Parathyroid adenoma (tissue), 2 donors: ENCODE data around the gene PTTG1.

Experiments
- H2AFZ ChIP-seq: fragments of 300-600 bp; sonication (generic); one replicate; pipeline ENCODE4 v1.7.0; 2017; ENCODE audit warnings: antibody characterized with exemption, mild to moderate bottlenecking
- H3K27ac ChIP-seq: fragments of 300-600 bp; sonication (generic); one replicate; pipeline ENCODE4 v1.7.0; 2017
- H3K27me3 ChIP-seq: fragments of 300-600 bp; sonication (generic); one replicate; pipeline ENCODE4 v1.7.0; 2017; ENCODE audit warnings: low read length; ENCODE audit not compliant: control insufficient read depth, insufficient read depth
- H3K36me3 ChIP-seq: fragments of 300-600 bp; sonication (generic); one replicate; pipeline ENCODE4 v1.7.0; 2017; ENCODE audit warnings: low read length; ENCODE audit not compliant: control insufficient read depth, insufficient read depth
- H3K4me1 ChIP-seq: fragments of 300-600 bp; sonication (generic); one replicate; pipeline ENCODE4 v1.7.0; 2017; ENCODE audit warnings: control low read depth
- H3K4me2 ChIP-seq: fragments of 300-600 bp; sonication (generic); one replicate; pipeline ENCODE4 v1.7.0; 2017; ENCODE audit warnings: low read length
- H3K4me3 ChIP-seq: fragments of 300-600 bp; sonication (generic); one replicate; pipeline ENCODE4 v1.7.0; 2017; ENCODE audit warnings: low read depth, low read length
- H3K79me2 ChIP-seq: fragments of 300-600 bp; sonication (generic); one replicate; pipeline ENCODE4 v1.7.0; 2017; ENCODE audit warnings: control low read depth
- H3K9ac ChIP-seq: fragments of 300-600 bp; sonication (generic); one replicate; pipeline ENCODE4 v1.7.0; 2017; ENCODE audit warnings: mild to moderate bottlenecking
- H3K9me3 ChIP-seq: fragments of 300-600 bp; sonication (generic); one replicate; pipeline ENCODE4 v1.7.0; 2017; ENCODE audit warnings: low read length; ENCODE audit not compliant: control insufficient read depth
- TF ChIP-seq, protein P1 (sequence below): fragments of 300-600 bp; sonication (generic); IDR thresholded peaks from one replicate; pipeline ENCODE4 v1.7.0; 2017; ENCODE audit warnings: antibody characterized with exemption, mild to moderate bottlenecking
- donor health status: primary hyperparathyroidism.

PTTG1 gene

GRCh38 chr5:160460377-160461049 lies 38.9 kb downstream of the PTTG1 start:
- Histone ChIP-seq H3K27me3 (no peaks in the 10 kb centered on the region), H3K9ac (no peak overlapping the region), H3K9me3 (no peaks in the 10 kb centered on the region), H3K79me2 (no peaks in the 10 kb centered on the region), H3K4me2 (no peak overlapping the region), H3K4me1 (peaks cover 14% of the 10 kb centered on the region), H3K36me3 (no peaks in the 10 kb centered on the region), H3K4me3 (no peak overlapping the region), H3K27ac (no peak overlapping the region), H2AFZ (no peak overlapping the region)
- TF ChIP-seq, protein P1, sequence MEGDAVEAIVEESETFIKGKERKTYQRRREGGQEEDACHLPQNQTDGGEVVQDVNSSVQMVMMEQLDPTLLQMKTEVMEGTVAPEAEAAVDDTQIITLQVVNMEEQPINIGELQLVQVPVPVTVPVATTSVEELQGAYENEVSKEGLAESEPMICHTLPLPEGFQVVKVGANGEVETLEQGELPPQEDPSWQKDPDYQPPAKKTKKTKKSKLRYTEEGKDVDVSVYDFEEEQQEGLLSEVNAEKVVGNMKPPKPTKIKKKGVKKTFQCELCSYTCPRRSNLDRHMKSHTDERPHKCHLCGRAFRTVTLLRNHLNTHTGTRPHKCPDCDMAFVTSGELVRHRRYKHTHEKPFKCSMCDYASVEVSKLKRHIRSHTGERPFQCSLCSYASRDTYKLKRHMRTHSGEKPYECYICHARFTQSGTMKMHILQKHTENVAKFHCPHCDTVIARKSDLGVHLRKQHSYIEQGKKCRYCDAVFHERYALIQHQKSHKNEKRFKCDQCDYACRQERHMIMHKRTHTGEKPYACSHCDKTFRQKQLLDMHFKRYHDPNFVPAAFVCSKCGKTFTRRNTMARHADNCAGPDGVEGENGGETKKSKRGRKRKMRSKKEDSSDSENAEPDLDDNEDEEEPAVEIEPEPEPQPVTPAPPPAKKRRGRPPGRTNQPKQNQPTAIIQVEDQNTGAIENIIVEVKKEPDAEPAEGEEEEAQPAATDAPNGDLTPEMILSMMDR: no peak

DNA sequence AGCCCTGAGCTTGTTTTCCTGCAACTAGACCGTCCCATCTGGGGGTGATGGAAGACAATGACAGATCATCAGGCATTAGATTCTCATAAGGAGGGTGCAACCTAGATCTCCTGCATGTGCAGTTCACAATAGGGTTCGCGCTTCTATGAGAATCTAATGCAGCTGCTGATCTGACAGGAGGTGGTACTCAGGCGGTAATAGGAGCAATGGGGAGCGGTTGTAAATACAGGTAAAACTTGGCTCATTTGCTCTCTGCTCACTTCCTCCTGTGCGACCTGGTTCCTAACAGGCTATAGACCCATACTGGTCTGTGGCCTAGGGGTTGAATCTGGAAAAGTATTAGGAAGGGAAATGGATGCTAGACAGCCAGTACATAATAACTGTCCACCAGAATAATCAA lies 39.7 kb downstream of the PTTG1 start:
- Histone ChIP-seq H3K4me3 (no peak overlapping the region), H3K27ac (no peak overlapping the region), H3K27me3 (no peaks in the 10 kb centered on the region), H3K4me2 (no peak overlapping the region), H3K9me3 (no peaks in the 10 kb centered on the region), H3K79me2 (no peaks in the 10 kb centered on the region), H3K36me3 (no peaks in the 10 kb centered on the region), H3K4me1 (peaks cover 14% of the 10 kb centered on the region), H2AFZ (no peak overlapping the region), H3K9ac (no peak overlapping the region)
- TF ChIP-seq, protein P1: no peak

- Histone ChIP-seq H3K4me2 (no peak overlapping the region), H3K36me3 (no peaks in the 10 kb centered on the region), H3K9me3 (no peaks in the 10 kb centered on the region), H3K27ac (no peak overlapping the region), H3K27me3 (no peaks in the 10 kb centered on the region), H2AFZ (no peak overlapping the region), H3K4me1 (peaks cover 14% of the 10 kb centered on the region), H3K79me2 (no peaks in the 10 kb centered on the region), H3K4me3 (no peak overlapping the region), H3K9ac (no peak overlapping the region)
- TF ChIP-seq, protein P1: no peak
These were observed 40.5 kb downstream of the PTTG1 start for GRCh38 chr5:160462167-160462566.

GRCh38 chr5:160463227-160463626 lies 41.6 kb downstream of the PTTG1 start:
- Histone ChIP-seq H3K4me1 (peaks cover 14% of the 10 kb centered on the region), H3K4me2 (no peak overlapping the region), H3K27ac (no peak overlapping the region), H3K9ac (no peak overlapping the region), H3K79me2 (no peaks in the 10 kb centered on the region), H3K4me3 (no peak overlapping the region), H3K27me3 (no peaks in the 10 kb centered on the region), H3K36me3 (no peaks in the 10 kb centered on the region), H2AFZ (peak overlapping the region; percentile 50), H3K9me3 (no peaks in the 10 kb centered on the region)
- TF ChIP-seq, protein P1: no peak
